HepG2 (cell line): ENCODE measurements around the gene HAP1. TPM values are rescaled to one million over a fixed set of nuclear protein-coding genes. Genes with fewer than 3 reads are reported as not detected.

ENCODE experiments used
- BCL6 ChIP-seq: IDR thresholded peaks from 2 replicates; pipeline ENCODE4 v1.6.1; 2016; ENCODE audit warnings: missing genetic modification reagents, missing compliant biosample characterization
- CCAR2 ChIP-seq: fragments of 200-400 bp; formaldehyde crosslinking; optimal IDR thresholded peaks from 2 replicates; pipeline ENCODE3; 2018; ENCODE audit warnings: low read depth, mild to moderate bottlenecking, low read length, moderate library complexity
- FOXA1 ChIP-seq, 2 experiments: fragments of 450-650 bp in 1 of 2; sonication (generic) in 1 of 2; formaldehyde crosslinking in 1 of 2; IDR thresholded peaks; 2 replicates each; pipeline versions ENCODE4 v1.4.0 to v1.6.1; 2016 to 2020; ENCODE audit warnings: missing genetic modification reagents in 1 of 2
- GFI1 ChIP-seq: sonication (generic); formaldehyde crosslinking; IDR thresholded peaks from 2 replicates; pipeline ENCODE4 v1.5.0; 2020; ENCODE audit warnings: missing genetic modification reagents, mild to moderate bottlenecking, borderline replicate concordance
- HNF4A ChIP-seq: sonication (generic); formaldehyde crosslinking; IDR thresholded peaks from 2 replicates; pipeline ENCODE4 v1.4.0; 2020; ENCODE audit warnings: missing genetic modification reagents
- KLF6 ChIP-seq: IDR thresholded peaks from 2 replicates; pipeline ENCODE4 v1.8.0; 2016; ENCODE audit warnings: missing biosample characterization, missing genetic modification reagents
- MIER3 ChIP-seq: IDR thresholded peaks from 2 replicates; pipeline ENCODE4 v1.6.1; 2016; ENCODE audit warnings: missing compliant biosample characterization, borderline replicate concordance
- NCOA2 ChIP-seq: sonication (generic); formaldehyde crosslinking; IDR thresholded peaks from 2 replicates; pipeline ENCODE4 v1.8.0; 2022; ENCODE audit warnings: inconsistent platforms
- NR0B2 ChIP-seq: sonication (generic); formaldehyde crosslinking; IDR thresholded peaks from 2 replicates; pipeline ENCODE4 v1.4.0; 2020; ENCODE audit warnings: mild to moderate bottlenecking, missing genetic modification reagents
- PREB ChIP-seq: sonication (generic); formaldehyde crosslinking; IDR thresholded peaks from 2 replicates; pipeline ENCODE4 v1.4.0; 2020; ENCODE audit warnings: missing genetic modification reagents
- REL ChIP-seq: sonication (generic); formaldehyde crosslinking; conservative IDR thresholded peaks from 2 replicates; pipeline ENCODE4 v1.8.0; 2022; ENCODE audit warnings: mild to moderate bottlenecking, missing genetic modification reagents, moderate library complexity
- ZBTB44 ChIP-seq: sonication (generic); formaldehyde crosslinking; IDR thresholded peaks from 2 replicates; pipeline ENCODE4 v1.4.0; 2020; ENCODE audit warnings: missing genetic modification reagents
- ZNF17 ChIP-seq: sonication (generic); formaldehyde crosslinking; IDR thresholded peaks from 2 replicates; pipeline ENCODE4 v1.5.0; 2020; ENCODE audit warnings: mild to moderate bottlenecking, missing genetic modification reagents
- ZNF607 ChIP-seq: sonication (generic); formaldehyde crosslinking; IDR thresholded peaks from 2 replicates; pipeline ENCODE4 v1.5.1; 2020; ENCODE audit warnings: missing genetic modification reagents, mild to moderate bottlenecking, borderline replicate concordance
- ZNF614 ChIP-seq: IDR thresholded peaks from 2 replicates; pipeline ENCODE4 v1.6.1; 2018; ENCODE audit warnings: missing biosample characterization, missing genetic modification reagents, inconsistent platforms, borderline replicate concordance
- ZNF816 ChIP-seq: sonication (generic); formaldehyde crosslinking; IDR thresholded peaks from 2 replicates; pipeline ENCODE4 v1.8.0; 2022; ENCODE audit warnings: missing genetic modification reagents, mild to moderate bottlenecking, borderline replicate concordance
- ZXDC ChIP-seq: sonication (generic); formaldehyde crosslinking; IDR thresholded peaks from 2 replicates; pipeline ENCODE4 v1.5.0; 2020; ENCODE audit warnings: mild to moderate bottlenecking, missing genetic modification reagents
- polyA plus RNA-seq, 8 experiments: library from polyadenylated mRNA; depleted of rRNA in 3 of 8; stranded (reverse) in 7 of 8; unstranded in 1 of 8; fragments of >200 nt; fragmentation: Illumina TruSeq in 4 of 8; extraction: Trizol in 4 of 8; gene quantifications; 2 replicates each; pipeline versions ENCODE4 v1.2.1 to v1.2.3, GENCODE V29; 2011 to 2016; ENCODE audit warnings: low read depth in 4 of 8, missing spikeins in 1 of 8, mixed read lengths in 1 of 8; ENCODE audit not compliant: insufficient read depth in 1 of 8
- total RNA-seq, 5 experiments: library from RNA; depleted of rRNA; stranded (reverse); fragments of >200 nt; fragmentation: Illumina TruSeq; extraction: Trizol; gene quantifications; 2 replicates each; pipeline ENCODE4 v1.2.3, GENCODE V29; 2016; ENCODE audit warnings: low read depth in 1 of 5
- TF ChIP-seq, protein P1 (sequence below): sonication (generic); formaldehyde crosslinking; IDR thresholded peaks from 2 replicates; pipeline ENCODE4 v1.5.0; 2020; ENCODE audit warnings: mild to moderate bottlenecking, missing genetic modification reagents
- TF ChIP-seq, protein P2 (sequence below): sonication (generic); formaldehyde crosslinking; IDR thresholded peaks from 2 replicates; pipeline ENCODE4 v1.9.0; 2022; ENCODE audit warnings: missing genetic modification reagents, mild to moderate bottlenecking, borderline replicate concordance

The HAP1 gene
- total and polyA plus RNA-seq, 2 of the 13 experiments (the other 11 are each of a cell fraction or from before 2014, with no cell fraction given): 0.07 TPM

DNA sequence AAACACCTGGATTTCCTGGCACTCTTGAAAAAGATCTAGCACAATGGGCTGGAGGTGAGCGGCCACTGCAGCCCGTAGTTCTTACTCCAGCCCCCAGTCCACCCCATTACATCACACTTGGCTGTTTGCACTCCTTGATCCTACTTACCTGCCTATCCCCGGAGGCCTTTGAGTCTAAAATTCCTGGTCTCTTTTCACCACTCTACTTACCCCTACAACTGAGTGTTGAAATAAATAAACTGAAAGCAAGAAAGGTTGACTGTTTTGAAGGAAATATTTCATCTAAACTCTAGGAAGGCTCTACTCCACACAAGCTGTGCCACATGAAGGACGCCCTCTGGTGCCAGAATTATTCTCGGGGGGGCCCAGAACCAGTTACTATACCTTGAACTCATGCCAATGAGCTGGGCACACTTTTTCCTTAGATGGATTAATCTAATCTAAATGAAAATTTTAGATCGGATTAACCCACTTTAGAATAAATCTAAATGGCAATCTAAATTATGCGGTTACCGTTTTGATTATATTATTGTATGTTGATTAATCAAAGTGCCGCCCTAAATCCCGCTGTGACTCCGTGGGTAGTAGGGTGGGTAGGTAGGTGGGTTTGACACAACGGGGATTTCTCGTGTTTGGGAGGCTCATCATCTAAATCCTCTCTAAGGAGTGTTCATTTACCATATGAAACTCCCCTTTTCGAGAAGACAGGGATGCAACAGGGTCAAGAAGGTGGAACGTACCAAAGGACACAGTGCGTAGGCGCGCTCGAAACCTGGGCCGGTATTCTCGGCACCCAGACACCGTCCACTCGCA, 46.4 kb downstream of the HAP1 start (continued):
- TF ChIP-seq ZNF614 (CRISPR knock-in tag) (0 out of 2 replicates have a peak, but pooled peaks have one; percentile 9), FOXA1 (IDR thresholded peaks at IDR 0.05) (no peak), FOXA1 (CRISPR knock-in tag; IDR thresholded peaks at IDR 0.05) (peak; percentile 12; the same call in 1 of the 2 replicates), REL (CRISPR knock-in tag) (no peak), NR0B2 (no peak), ZNF17 (CRISPR knock-in tag) (peak; percentile 74; the same call in 1 of the 2 replicates), ZBTB44 (CRISPR knock-in tag) (0 out of 2 replicates have a peak, but pooled peaks have one; percentile 67), PREB (CRISPR knock-in tag) (no peak), NCOA2 (CRISPR knock-in tag) (peak; percentile 5), CCAR2 (peak; percentile 41), BCL6 (CRISPR knock-in tag) (0 out of 2 replicates have a peak, but pooled peaks have one; percentile 11), MIER3 (CRISPR knock-in tag) (peak; percentile 10; the same call in 1 of the 2 replicates), ZNF816 (CRISPR knock-in tag) (peak; percentile 87; the same call in 1 of the 2 replicates), ZXDC (CRISPR knock-in tag) (0 out of 2 replicates have a peak, but pooled peaks have one; percentile 68), HNF4A (CRISPR knock-in tag) (peak; percentile 33), ZNF607 (CRISPR knock-in tag) (0 out of 2 replicates have a peak, but pooled peaks have one; percentile 35), GFI1 (peak; percentile 62; the same call in 1 of the 2 replicates), KLF6 (CRISPR knock-in tag) (no peak)
- TF ChIP-seq, protein P1, sequence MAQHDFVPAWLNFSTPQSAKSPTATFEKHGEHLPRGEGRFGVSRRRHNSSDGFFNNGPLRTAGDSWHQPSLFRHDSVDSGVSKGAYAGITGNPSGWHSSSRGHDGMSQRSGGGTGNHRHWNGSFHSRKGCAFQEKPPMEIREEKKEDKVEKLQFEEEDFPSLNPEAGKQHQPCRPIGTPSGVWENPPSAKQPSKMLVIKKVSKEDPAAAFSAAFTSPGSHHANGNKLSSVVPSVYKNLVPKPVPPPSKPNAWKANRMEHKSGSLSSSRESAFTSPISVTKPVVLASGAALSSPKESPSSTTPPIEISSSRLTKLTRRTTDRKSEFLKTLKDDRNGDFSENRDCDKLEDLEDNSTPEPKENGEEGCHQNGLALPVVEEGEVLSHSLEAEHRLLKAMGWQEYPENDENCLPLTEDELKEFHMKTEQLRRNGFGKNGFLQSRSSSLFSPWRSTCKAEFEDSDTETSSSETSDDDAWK (CRISPR knock-in tag): no peak
- TF ChIP-seq, protein P2, sequence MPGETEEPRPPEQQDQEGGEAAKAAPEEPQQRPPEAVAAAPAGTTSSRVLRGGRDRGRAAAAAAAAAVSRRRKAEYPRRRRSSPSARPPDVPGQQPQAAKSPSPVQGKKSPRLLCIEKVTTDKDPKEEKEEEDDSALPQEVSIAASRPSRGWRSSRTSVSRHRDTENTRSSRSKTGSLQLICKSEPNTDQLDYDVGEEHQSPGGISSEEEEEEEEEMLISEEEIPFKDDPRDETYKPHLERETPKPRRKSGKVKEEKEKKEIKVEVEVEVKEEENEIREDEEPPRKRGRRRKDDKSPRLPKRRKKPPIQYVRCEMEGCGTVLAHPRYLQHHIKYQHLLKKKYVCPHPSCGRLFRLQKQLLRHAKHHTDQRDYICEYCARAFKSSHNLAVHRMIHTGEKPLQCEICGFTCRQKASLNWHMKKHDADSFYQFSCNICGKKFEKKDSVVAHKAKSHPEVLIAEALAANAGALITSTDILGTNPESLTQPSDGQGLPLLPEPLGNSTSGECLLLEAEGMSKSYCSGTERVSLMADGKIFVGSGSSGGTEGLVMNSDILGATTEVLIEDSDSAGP (CRISPR knock-in tag): no peak
